ENCODE data around the gene ADPGK.

ADPGK gene

DNA sequence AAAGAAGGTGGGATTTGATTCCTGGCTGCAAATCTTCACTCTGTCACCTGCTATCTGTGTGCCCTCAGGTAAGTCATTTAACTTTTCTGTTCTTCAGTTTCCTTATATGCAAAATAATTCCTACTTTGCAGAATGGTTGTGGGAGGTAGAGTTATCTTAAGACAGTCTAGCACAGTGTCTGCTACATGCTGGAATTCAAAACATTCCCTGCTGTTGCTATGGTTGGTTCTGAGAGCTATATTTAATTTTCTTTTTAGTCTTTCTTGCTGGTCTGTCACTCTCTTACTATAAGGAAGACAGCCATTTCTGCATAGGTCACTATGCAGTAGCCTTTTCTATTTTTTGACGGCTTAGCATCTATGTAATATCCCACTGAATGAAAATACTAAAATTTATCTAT is 4.0 kb upstream of the ADPGK start:
- no peak for DNase-seq

DNA sequence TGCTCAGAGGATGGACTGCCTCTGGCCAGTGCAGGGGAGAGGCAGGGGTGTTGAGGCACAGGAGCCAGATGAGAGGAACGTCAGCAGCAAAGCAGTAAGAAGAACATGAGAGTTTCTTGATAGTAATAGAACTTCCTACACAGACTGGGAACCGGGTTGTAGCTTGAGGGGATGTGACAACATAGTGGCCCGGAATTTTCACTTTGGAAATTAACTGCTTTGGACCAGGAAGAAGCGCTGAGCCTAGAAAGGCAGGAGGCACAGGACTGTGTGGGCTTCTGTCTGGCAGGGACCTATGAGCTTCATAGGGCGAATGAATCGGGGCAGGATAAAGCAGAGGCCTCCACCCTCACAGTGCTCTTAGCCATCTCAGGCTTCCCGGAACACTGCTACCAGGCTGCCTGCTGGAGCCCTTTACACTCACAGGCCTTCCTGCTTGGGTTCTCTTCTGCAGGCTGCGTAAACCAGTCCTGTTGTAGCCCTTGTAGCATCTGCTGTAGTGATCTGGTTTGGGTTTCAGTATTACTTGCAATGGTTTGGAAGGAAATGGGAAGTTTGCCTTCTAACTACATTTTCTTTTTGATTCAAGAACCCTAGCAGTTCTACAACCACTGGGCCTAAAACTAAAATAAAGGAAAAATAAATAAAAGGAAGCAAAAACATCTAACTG is 3.3 kb upstream of the ADPGK start:
- DNase-seq: no peak

DNA sequence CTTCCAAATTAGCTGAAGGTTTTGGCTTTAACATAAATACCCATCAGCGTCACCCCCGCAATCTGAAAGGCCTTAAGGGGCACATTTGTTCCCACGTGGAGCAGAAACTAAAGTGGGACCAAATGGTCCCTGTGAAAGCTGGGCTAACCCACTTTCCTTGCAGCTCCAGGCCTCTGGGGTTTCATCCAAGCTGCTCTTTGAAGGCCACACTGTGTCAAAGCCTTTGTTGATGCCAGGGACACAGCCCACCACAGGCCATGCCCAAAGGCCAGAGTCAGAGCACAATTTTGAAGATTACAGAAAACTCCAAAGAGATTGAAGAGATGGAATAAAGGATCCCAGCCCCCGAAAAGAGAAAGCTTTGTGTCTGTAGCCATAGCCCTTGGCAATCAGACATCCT is 2.7 kb upstream of the ADPGK start:
- no peak for DNase-seq

DNA sequence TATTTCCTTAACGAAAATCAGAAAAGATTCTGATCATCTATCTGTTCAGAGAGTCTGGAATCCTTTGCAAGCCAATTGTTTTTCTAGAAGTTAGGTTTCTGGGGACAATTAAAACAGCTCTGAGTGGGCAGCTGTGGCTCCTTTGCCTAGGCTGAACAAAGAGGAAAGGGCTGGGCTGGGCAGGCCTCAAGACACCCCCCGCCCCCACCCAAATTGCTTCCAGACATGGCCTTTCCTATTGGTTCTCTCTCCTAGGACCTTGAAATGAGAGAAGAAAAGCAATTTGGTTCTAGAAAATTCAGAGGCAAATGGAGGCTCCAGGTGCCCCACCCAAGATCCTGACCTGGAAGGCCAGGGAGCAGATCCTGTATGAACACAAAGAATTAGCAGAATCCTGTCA is 2.3 kb upstream of the ADPGK start:
- DNase-seq: no peak

DNA sequence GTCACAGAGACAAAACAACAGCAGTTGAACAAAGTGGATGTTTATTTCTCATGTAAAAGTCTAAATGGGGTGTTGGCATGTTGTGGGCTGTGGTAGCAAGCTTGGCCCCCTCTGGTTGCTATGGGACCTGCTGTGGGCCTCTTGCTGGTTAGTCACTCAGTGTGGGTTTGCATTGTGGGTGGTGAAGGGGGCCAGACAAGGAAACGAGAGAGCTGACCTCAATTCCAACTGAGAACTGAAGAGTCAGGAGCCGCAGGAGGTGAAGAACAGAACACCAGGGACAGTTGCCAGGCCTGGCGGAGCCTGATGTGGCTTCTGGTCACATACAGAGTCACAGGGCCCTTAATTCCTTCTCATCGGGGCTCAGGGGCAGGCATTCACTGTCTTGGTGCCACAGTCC is 1.9 kb upstream of the ADPGK start:
- DNase-seq: no peak

DNA sequence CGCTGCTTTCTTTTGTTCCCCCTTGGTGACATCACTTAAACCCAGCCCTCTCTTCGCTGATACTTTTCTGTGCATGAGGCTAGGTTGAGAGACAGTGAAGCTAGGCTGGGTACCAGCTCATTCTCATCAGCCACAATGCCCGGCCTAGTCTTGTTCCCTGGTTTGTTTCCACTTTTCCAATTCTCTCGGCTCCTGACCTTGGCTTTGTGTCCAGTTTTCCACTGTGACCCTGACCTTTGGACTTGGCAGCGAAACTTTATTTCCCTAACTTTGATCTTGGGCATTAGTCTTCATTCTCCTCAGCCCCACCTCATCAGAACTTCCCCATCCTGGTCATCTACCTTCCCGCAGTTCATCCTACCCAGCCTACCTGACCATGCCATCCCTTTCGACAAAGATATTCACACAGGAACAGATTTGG is 908 bp upstream of the ADPGK start:
- no peak for DNase-seq

DNA sequence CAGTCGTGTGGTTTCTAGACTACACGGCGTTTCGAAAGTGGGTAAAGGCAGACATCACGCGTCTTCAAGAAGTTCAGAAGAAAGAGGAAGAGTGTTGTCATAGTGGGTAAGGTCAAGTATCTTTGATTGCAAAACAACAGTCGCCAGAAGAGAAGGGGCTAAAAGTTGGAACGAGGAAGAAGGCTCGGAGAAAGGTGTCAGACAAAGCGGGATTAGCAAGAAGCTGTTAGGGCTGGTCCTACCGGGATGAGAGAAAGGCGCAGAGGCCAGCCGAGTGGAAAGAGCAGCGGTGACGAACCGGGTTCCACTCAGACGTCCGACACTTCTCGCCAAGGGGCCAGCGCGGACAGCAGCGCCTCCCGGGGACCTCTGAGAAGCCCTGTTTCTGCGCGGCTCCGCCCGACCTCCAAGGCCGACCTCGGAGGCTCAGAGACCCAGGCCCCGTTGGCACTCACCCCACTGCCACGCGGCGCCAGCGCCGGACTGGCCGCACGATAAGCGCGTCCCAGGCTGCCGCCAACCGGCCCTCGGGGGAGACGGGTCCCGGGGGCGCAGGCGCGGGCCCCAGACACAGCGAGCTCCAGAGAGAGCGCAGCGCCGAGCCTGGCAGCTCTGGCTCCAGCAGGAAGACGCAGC is 436 bp downstream of the ADPGK start:
- DNase-seq: no peak

DNA sequence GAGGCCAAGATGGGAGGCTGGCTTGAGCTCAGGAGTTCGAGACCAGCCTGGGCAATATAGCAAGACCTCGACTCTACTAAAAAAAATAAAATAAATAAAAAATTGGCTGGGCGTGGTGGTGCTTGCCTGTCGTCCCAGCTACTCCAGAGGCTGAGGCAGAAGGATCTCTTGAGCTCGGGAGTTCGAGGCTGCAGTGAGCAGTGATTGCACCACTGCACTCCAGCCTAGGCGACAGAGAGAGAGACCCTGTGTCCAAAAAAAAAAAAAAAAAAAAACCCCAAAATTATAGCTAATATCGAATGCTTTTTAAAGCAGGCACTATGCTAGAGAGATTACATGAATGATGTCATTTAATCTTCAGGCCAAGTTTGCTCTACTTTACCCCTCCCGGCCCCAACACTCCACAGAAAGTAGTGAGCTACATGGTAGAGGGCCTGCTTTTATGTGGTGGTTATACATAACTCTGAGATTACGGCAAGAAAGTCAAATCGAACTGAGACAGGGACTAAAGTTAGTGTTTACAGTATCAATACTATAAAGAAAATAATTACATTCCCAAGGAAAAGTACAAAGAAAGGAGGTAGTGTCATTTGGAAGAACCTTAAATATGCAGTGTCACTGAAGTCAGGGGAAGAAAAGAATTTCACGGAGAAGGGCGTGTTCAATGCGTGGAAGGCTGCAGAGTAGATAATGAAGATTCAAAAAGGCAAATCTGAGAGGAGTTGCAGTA is 1.1 kb downstream of the ADPGK start:
- DNase-seq: no peak

DNA sequence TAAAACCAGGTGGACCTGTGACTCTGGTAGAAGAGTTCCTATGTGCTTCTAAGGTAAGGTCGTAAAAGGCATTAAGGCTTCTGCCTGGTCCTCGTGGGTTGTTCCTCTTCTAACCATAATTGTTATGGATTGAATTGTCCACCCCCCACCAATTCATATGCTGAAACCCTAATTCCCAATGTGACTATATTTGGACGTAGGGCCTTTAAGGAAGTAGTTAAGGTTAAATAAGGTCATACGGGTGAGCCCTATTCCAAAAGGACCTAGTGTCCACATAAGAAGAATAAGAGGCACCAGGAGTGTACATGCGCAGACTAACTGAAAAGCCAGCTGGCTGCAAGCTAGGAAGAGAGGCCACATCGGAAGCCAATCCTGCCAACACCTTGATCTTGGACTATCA is 1.9 kb downstream of the ADPGK start:
- no peak for DNase-seq

DNA sequence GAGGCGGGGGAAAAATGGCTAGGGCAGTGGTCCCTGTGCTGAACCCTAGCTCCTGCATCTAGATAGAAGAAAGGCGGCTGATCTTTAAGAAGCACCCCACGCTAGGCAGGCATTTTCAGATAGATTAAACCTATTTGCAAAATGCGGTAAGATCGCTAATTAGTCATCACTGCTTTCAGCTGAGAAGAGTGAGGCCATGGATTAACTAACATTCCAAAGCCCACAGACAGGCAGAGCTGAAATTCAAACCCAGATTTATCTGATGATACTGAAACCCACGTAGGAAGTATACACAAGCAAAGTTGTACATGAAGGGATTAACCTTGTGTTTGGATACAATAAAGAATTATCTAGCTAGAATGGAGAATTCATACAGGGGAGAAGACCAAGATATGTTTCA is 4.8 kb downstream of the ADPGK start:
- DNase-seq: no peak

DNA sequence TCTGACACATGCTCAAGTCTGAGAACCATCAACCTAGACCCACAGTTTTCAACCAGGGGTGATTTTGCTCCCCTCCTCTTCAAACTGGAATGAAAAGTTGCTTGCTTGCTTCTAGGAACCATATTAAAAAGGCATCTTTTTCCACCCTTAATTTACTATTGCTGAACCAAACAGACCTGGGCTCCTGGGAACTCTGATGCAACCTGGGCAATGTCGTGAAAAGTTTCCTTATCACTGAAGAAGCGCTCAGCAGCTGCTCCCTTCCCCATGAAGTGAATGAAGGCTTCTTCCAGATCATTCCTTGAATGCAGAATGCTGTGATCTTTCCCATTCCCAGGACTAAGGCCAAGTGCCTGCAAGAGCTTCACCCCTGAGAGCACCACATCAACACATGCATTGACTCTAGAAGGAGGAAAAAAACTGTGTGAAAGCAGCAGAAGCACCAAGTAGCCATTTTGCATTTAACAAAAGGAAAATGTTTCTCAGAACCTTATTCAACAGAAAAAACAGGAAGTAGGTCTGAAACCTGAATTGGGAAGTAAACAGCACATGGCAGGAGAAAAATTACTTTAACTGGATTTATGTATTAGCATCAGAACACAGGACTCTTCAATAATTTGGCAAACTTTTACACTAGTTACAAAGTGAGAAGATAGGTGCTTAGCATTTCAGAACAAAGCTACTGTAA is 8.7 kb downstream of the ADPGK start:
- no peak for DNase-seq

DNA sequence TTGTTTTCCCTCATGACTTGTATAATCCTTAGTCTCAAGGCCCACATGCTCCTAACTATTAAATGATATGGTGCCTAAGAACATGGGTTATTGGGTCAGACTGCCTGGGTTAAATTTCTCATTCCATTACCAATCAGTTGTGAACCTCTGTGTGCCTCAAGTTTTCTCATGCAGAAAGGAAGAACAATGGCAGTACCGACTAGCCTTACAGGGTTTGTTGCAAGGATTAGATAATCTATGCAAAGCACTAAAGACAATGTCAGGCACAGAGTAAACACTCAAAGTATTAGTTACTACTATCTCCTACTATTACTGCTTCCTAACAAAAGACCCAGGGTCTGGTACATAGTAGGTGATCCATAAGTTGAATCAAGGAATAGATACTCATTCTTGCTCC is 12.2 kb downstream of the ADPGK start:
- DNase-seq: no peak

DNA sequence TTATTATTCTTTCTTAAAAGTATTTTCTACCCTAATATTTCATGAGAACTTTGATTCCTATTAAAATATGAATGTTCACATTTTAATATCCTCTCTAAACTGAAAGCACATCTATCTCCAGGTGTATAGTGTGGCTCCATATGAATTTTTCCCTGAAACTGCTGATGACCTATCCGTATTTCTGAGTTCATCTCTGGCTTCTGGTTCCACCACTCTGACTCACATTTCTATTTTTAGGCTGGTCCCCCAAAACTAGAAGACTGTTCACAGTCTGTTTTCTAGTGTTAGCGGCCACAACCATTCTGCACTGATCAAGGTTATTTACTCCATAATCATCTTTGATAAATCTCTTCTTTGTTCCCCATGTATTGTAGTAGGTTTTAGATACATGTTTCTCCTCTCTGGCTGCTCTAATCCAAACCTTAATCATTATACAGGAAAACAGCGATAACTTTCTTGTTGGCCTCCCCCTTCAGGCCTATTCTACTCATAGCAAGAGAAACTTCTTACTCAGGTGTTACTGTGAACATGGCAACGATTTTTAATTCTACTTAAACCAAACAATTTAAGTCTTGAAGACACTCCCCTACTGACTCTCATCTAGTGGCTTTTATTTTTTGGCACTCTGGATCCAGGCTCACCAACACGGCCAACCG is 12.8 kb downstream of the ADPGK start:
- DNase-seq: no peak

DNA sequence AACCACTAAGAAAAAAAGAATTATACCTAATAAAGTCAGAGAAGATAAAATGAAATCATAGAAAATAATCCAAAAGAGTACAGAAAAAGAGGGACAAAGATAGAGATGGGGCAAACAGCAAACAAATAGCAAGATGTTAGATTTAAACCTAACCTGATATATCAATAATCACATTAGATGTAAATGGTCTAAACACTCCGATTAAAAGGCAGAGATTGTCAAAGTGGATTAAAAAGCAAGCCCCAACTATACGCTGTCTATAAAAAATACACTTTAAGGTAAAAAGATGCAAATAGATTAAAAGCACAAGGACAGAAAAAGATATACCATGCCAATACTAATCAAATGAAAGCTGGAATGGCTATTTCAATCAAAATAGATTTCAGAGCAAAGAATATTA is 16.8 kb downstream of the ADPGK start:
- DNase-seq: no peak

DNA sequence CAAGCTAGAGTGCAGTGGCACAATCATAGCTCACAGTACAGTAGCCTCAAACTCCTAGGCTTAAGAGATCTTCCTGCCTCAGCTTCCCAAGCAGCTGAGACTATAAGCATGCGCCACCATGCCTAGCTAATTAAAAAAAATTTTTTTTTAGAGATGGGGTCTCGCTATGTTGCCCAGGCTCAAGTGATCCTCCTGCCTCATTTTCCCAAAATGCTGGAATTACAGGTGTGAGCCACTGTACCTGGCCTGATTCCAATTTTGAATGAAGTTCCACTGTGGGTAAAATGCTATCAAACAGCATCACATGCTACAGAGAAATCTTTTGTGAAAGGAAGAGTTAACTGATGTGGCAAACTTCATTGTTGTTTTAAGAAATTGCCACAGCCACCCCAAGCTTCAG is 17.5 kb downstream of the ADPGK start:
- DNase-seq: no peak

DNA sequence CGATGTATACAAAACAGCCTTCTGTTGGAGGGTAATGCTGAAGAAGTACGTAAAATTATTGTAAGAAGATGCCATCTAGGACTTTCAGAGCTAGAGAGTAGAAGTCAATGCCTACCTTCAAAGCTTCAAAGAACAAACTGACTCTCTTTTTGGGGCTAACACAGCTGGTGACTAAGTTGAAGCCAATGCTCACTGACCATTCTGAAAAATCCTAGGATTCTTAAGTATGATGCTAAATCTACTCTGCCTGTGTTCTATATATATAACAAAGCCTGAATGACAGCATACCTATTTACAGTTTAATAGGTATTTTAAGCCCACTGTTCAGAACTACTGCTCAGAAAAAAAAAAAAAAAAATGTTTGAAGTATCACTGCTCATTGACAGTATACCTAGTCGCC is 18.9 kb downstream of the ADPGK start:
- no peak for DNase-seq

DNA sequence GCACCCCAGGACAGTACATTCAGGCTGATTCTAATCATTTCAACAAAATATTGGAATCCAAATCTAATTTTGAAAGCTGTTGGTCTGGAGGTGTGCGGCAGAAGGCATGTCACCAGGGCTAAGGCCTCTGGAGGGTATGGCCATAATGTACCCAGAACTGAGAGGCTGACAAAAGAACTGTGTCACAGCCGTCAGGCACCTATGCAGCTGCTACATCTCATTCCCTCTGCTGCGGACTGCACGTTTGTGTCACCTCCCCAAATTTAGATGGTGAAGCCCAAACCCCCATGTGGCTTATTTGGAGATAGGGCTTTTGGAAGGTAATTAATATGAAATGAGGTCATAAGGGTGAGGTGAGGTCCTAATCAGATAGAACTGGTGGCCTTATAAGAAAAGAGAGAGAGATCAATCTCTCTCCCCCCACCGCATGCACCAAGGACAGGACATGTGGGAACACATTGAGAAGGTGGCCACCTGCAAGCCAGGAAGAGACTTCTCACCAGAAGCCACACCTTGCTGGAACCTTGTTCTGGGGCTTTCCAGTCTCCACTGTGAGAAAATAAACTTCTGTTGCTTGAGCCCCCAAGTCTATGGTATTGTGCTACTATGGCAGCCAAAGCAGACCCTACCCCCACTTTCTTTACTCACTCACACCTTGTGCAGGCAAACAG is 22.8 kb downstream of the ADPGK start:
- no peak for DNase-seq

DNA sequence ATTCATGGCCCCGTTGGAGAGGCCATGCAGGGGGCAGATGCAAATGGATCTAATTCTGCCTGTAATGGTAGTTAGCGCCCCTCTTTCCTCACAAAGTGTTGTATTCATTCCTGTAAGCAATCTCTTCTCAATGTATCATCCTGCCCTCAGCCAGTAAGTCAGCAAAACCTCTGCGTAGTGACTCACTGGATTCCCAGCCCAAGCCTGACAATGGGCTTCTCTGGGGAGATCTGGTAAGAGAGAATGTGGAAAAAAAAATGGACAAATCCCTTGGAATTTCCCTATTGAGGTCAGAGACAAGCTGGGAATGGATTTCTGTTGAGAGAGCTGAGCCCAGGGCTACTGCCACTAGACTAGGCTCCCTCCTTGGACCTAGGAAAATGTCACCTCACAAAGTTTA is 25.4 kb downstream of the ADPGK start:
- DNase-seq: no peak

DNA sequence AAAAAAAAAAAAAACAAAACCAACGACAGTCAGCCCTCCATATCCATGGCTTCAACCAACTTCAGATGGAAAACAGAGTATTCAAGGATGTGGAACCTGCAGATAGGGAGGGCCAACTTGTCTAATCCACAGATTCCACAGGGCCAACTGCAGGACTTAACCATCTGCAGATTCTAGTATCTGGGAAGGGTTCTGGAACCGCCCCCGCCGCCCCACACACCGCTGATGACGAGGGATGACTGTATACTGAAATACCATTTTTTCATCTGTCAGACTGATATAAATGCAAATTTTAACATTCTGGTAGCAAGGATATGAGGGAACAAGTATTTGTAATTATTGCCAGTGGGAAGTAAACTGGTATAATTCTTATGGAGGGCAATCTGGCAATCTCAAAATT is 29.5 kb downstream of the ADPGK start:
- DNase-seq: no peak

DNA sequence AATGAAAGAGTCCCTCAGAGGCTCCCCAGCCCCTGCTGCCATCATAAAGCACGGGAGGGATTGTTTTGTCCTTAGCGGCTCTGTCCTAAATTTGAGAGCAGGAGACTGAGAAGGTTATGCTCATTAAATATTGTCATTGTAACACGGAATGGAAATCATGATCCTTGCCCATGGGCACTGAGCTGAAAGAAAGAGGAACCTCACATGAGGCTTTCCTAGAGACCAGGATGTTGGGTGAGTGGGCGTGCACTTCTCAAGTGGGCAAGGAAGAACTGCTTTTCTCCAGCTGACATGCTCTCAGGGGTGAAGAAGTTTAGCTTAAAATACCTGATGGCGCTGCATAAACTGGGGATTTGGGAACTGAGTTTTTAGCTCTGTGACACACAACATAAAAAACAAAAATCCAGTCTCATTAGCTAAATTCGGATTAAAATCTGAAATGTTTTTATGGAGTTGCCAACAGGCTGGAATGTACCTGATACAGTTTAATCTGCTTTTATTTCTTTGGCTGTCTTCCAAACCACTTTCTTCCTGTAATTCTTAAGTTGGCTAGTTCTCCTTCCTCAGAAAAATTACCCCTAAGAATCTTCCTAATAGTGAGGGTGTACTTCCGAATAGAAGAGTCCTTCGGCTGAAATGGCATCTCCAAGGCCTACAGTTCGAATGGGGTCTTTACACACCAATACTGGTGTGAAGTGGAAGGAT is 31.7 kb downstream of the ADPGK start:
- no peak for DNase-seq

DNA sequence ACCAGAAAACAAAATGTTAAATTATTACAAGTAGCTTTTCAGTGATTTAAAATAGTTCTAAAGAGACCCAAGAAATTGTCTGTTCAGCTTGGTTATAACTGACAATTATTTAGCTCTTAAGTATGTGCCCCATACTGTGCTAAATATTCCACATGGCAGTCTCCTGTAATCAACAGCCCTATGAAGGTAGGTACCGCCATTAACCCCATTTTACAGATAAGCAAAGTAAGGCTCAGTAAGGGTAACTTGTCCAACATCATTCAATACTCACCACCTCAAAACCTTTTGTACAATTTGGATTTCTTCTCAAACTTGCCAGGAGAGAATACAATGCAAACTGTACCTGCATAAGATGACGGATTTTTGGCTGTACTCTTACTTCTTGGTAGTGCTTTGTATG is 33.9 kb downstream of the ADPGK start:
- no peak for DNase-seq

DNA sequence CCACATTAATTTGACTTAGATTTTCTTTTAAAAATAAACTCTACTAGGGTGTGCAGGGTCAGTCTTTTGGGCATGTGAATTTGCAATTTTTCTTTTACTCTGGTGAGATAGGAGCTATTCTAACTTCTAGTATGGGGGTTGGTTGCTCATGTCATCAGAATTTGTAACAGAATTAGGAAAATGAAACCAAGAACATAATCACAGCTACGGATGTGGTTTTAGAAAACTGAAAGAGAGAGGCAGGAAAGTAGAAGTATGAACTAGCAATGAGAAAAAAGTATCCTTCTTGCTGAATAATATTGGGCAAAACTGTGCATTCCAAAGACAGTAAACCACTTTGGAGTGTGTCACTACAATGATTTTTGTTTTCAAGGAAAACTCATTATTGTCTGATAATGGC is 43.3 kb downstream of the ADPGK start:
- no peak for DNase-seq
